ENCODE data around the gene CD274. TPM values are rescaled to one million over a fixed set of nuclear protein-coding genes. Genes with fewer than 3 reads are reported as not detected.

The CD274 gene
- polyA plus RNA-seq, 3 donors, result 0.24 to 0.84 TPM; not detected in 1

- Histone ChIP-seq H3K9me3 (replicated peaks in 1 of 2; ENCODE audit: control insufficient read depth in 1 of 2, insufficient read depth in 1 of 2, low read length in 2 of 2) (peaks cover 0 to 9% of the 10 kb centered on the region in 2 donors), H3K4me2 (replicated peaks; ENCODE audit: extremely low read depth, low read length, poor library complexity, severe bottlenecking) (no peak overlapping the region), H3K9ac (ENCODE audit: insufficient read depth, low read length, poor library complexity, severe bottlenecking) (no peak overlapping the region), H3K4me3 (replicated peaks in 1 of 3; ENCODE audit: low read depth in 2 of 3, low read length in 3 of 3) (no peak overlapping the region), H3K27me3 (ENCODE audit: control insufficient read depth in 2 of 2, insufficient read depth in 2 of 2, low read length in 2 of 2) (no peaks in the 10 kb centered on the region), H3K79me2 (ENCODE audit: insufficient read depth, low read length) (no peaks in the 10 kb centered on the region), H3K27ac (ENCODE audit: low read depth in 1 of 2, low read length in 2 of 2) (no peak overlapping the region), H2AFZ (ENCODE audit: insufficient read depth, low read depth, low read length, poor library complexity, severe bottlenecking) (no peak overlapping the region), H4K20me1 (ENCODE audit: insufficient read depth, low read length) (no peaks in the 10 kb centered on the region), H3K36me3 (replicated peaks in 1 of 2; ENCODE audit: control insufficient read depth in 1 of 2, insufficient read depth in 2 of 2, low read length in 2 of 2) (no peaks in the 10 kb centered on the region), H3K4me1 (ENCODE audit: control insufficient read depth in 1 of 2, insufficient read depth in 2 of 2, low read length in 2 of 2) (no peaks in the 10 kb centered on the region)
- 91% methylated on average over 2 of the region's 2 CpGs for WGBS (ENCODE audit: insufficient coverage)
- intact Hi-C loops (cut with micrococcal nuclease), result no loop called here
- H3K4me1 Mint-ChIP-seq, result peaks cover 3% of the 10 kb centered on the region
- TF ChIP-seq CTCF (IDR thresholded peaks at IDR 0.05), result no peak
- H3K36me3 Mint-ChIP-seq, result peaks cover 15% of the 10 kb centered on the region in 2 donors
- no peak overlapping the region for H3K4me3 Mint-ChIP-seq
- peaks cover 0 to 1% (median 0%) of the 10 kb centered on the region in 3 donors for H3K27me3 Mint-ChIP-seq (ENCODE audit: low read depth in 3 of 3)
- no peak for DNase-seq
- H3K27ac Mint-ChIP-seq, result peak overlapping the region in 1 of 7 donors; percentile 54
- H3K9me3 Mint-ChIP-seq, result peaks cover 0 to 9% (median 3%) of the 10 kb centered on the region in 7 donors
Observed at GRCh38 chr9:5421163-5421562, 29.2 kb upstream of the CD274 start.

- H3K9me3 ChIP-seq (replicated peaks in 1 of 2; ENCODE audit: control insufficient read depth in 1 of 2, insufficient read depth in 1 of 2, low read length in 2 of 2), result peaks cover 0 to 9% of the 10 kb centered on the region in 2 donors
- no peak for TF ChIP-seq CTCF (IDR thresholded peaks at IDR 0.05)
- no peak overlapping the region for H3K27ac Mint-ChIP-seq
- no peaks in the 10 kb centered on the region for H3K27me3 ChIP-seq (ENCODE audit: control insufficient read depth in 2 of 2, insufficient read depth in 2 of 2, low read length in 2 of 2)
- H3K9me3 Mint-ChIP-seq, result peaks cover 0 to 9% (median 3%) of the 10 kb centered on the region in 7 donors
- H3K36me3 Mint-ChIP-seq, result peaks cover 15% of the 10 kb centered on the region in 2 donors
- DNase-seq, result no peak
- H4K20me1 ChIP-seq (ENCODE audit: insufficient read depth, low read length), result no peaks in the 10 kb centered on the region
- no peak overlapping the region for H3K27ac ChIP-seq (ENCODE audit: low read depth in 1 of 2, low read length in 2 of 2)
- H3K4me3 Mint-ChIP-seq, result no peak overlapping the region
- peaks cover 3% of the 10 kb centered on the region for H3K4me1 Mint-ChIP-seq
- H3K36me3 ChIP-seq (replicated peaks in 1 of 2; ENCODE audit: control insufficient read depth in 1 of 2, insufficient read depth in 2 of 2, low read length in 2 of 2), result no peaks in the 10 kb centered on the region
- no peak overlapping the region for H3K9ac ChIP-seq (ENCODE audit: insufficient read depth, low read length, poor library complexity, severe bottlenecking)
- H3K4me2 ChIP-seq (replicated peaks; ENCODE audit: extremely low read depth, low read length, poor library complexity, severe bottlenecking), result no peak overlapping the region
- H3K4me1 ChIP-seq (ENCODE audit: control insufficient read depth in 1 of 2, insufficient read depth in 2 of 2, low read length in 2 of 2), result no peaks in the 10 kb centered on the region
- H3K4me3 ChIP-seq (replicated peaks in 1 of 3; ENCODE audit: low read depth in 2 of 3, low read length in 3 of 3), result no peak overlapping the region
- H3K79me2 ChIP-seq (ENCODE audit: insufficient read depth, low read length), result no peaks in the 10 kb centered on the region
- no CpG with 5 or more reads among the region's 1 CpG for WGBS (ENCODE audit: insufficient coverage)
- peaks cover 0 to 1% (median 0%) of the 10 kb centered on the region in 3 donors for H3K27me3 Mint-ChIP-seq (ENCODE audit: low read depth in 3 of 3)
- H2AFZ ChIP-seq (ENCODE audit: insufficient read depth, low read depth, low read length, poor library complexity, severe bottlenecking), result no peak overlapping the region
- intact Hi-C loops (cut with micrococcal nuclease), result no loop called here
Observed at GRCh38 chr9:5422276-5422675, 28.1 kb upstream of the CD274 start.
